ENCODE data around the gene MCM5.
"Not testable (repeated sequence)": the region's sequence is repeated elsewhere in the genome, so short reads cannot be mapped to it uniquely, and the experiment has no call there.

The MCM5 gene

DNA sequence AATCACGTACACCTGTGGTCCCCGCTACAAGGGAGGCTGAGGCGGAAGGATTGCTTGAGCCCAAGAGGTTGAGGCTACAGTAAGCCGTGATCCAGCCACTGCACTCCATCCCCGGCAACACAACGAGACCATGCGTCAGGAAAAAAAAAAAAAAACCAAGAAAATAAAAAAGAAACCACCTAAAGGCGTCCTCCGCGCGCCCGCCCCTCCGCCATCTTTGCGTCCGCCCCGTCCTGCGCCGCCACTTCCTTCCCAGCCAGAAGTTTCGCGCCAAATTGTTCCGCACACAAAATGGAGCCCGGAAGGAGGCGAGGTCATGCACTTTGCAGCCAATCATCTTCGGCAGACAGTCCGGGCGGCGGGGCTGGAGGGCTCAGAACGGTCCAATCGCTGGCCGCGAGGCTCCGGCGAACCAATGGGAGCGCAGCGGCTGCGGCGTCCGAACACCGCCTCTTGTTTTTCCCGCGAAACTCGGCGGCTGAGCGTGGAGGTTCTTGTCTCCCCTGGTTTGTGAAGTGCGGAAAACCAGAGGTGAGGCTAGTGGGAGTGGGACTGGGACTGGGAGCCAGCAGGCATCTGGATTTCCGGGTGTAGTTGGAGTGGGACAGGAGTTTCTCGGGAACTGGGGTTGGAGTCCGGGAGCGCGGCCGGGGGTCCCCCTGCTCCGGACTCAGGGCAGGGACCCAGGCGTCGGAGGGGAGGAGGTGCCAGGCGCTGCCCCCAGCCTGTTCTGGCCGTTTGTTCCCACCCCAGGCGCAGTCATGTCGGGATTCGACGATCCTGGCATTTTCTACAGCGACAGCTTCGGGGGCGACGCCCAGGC, at the start of gene MCM5:
Gene MCM5, plus strand, starts transcription at position 463 of the 823 bp plus-strand sequence. Its CDS starts 299 bp downstream, at position 762.
- DNase-seq: peak; percentile 98

DNA sequence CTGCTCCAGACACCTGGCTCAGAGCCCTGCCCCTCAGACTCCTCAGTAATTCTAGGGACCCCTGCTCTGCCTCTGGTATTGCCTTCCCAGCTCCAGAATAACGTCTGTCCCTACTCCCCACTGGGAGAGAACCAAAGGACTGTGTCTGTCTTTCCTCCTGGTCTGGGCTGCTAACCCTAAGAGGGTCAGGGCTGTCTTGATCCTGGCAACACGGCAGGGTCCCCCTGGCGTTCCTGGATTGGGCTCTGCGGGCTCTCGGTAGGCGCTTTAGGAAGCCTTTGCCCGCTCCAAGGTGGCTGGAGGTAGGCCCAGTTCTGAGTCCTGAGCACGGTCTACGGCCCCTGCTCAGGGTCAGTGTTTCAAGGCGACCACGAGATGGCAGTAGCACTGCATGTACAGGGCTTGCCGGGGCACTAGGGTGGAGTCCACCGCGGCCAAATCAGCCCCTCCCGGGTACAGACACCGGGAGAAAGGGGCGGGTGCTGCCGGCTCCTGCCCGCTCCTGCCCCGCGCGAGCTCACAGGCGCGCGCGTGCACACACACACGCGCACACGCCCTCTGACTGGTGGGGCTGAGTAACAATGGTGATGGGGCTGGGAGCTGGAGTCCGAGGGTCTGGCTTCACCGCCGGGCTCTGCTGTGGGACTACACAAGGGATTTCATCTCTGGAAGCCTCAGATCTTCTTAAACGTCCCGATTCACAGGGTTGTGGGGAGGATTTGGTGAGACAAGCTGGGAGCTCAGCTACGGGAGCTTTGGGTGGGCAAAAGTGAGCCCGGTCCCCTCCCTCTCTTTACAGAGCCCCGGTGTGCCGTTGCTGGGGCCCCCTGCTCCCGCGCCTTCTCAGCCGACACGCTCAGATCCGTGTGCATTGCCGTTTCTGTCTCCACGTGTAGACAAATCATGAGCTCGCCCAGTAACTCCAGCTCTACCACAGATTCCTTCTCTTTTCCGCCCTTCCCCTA, 49.1 kb upstream of the MCM5 start:
- peak; percentile 89 for DNase-seq

- DNase-seq: peak; percentile 41
Observed at GRCh38 chr22:35352214-35353111, 47.5 kb upstream of the MCM5 start.

DNA sequence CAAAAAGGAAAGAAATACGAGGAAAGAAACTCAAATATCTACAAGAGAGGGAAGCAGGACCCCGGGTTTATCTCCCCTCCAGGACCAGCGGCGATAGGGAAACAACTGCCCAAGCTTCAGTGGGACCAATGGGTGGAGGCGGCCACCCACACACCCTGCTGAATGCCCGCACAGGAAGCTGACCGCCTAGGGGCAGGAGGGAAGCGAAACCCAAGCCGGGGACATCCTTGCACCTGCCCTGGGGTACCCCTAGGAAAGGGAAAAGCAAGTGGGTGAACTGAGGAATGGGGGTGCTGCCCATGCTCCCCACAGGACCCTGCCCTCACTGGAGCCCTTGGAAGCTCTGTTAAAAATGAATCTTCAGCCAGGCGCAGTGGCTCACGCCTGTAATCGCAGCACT, 46.6 kb upstream of the MCM5 start:
- DNase-seq: no peak

- DNase-seq: no peak
Observed at GRCh38 chr22:35354068-35354467, 45.9 kb upstream of the MCM5 start.

DNA sequence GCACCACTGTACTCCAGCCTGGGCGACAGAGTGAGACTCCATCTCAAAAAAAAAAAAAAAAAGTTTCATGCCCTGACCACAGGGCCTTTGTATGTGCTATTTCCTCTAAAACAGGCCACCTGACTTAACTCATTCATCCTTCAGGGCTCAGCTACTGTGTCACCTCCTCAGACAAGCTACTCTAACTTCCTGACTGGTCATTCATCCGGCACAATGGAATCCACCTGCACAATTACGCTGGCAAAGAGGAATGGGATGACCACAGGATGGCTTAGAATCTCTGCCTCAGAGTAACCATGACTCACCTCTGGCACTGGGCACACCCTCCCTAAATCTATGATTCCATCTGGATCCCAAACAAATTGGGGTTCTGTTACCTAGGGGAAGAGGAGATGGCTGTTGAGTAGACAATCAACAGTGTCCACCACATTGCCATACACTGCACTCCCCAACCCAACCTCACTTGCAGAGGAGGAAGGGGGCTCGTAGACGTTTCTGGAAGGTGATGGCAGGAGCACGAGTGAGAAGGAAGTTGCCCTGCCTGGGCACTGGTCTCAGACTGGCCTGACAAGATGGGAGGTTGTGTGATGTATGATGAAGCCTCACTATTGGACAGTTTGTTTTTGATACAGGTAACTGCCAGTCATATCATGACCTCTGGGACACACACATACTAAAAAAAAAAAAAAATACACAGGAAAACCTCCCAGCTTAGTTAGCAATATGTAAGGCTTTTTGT, 41.9 kb upstream of the MCM5 start:
- no peak for DNase-seq

DNA sequence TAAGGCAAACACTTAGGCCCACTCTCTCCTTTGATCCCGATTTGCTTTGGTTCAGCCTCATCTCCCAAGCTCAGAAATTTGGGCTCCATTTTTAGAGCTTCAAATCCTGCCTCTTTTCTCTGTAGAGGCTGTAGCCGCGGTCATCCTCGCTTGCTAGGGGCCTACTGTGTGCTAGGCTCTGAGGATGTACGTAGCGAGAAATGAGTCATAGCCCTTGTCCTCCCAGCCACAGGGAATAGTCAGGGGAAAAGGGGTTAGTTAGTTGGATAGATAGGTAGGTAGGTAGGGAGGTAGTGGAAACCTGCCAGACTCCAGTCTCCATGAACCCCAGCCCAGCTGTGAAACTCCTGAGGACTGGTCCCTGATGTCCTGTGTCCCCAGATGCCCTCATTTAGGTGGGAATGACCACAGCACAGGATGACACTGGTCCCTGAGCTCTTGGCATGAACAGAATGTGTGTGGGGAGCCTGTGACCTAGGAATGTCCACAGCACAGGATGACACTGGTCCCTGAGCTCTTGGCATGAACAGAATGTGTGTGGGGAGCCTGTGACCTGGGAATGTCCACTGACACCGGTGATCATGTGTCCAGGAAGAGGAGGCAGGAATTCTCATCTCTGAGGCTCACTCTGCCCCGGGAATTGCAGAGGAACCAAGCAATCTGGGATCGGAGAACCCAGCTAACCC, 40.4 kb upstream of the MCM5 start:
- DNase-seq: no peak

DNA sequence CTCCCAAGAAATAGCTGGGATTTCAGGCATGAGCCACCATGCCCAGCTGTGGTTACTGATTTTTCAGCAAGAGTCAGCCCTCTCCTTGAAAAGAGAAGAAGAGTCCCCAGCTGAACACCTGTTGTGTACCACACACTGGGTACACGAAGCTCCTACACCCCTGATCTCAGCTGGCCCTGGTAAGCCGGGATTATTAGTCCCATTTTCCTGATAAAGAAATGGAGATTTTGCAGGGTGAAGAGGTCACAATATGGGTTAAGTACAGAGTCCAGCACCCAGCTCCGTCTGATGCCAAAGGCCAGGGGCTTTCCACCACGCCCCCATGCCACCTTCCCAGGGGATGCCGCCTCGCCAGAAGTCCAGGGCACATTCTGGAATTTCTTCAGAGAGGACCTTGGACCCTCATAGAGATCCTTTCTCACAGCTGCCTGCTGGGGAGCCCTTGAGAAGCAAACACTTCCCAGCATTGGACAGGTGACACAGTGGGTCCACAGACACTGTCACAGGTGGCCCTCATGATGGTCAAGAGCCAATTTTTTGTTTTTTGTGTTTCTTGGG, 38.9 kb upstream of the MCM5 start:
- DNase-seq: no peak

- no peak for DNase-seq
Observed at GRCh38 chr22:35363566-35364086, 36.3 kb upstream of the MCM5 start.

DNA sequence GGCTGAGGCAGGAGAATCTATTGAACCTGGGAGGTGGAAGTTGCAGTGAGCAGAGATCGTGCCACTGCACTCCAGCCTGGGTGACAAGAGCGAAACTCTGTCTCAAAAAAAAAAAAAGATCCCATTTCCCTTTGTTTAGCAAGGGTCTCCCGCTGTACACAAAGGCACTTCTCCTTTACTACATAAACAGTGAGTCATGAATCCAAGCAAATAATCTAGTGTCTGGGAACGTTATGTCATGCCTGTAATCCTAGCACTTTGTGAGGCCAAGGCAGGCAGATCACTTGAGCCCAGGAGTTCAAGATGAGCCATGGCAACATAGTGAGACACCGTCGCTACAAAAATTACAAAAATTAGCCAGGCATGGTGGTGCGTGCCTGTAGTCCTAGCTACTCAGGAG, 35.7 kb upstream of the MCM5 start:
- not testable (repeated sequence) for DNase-seq

DNA sequence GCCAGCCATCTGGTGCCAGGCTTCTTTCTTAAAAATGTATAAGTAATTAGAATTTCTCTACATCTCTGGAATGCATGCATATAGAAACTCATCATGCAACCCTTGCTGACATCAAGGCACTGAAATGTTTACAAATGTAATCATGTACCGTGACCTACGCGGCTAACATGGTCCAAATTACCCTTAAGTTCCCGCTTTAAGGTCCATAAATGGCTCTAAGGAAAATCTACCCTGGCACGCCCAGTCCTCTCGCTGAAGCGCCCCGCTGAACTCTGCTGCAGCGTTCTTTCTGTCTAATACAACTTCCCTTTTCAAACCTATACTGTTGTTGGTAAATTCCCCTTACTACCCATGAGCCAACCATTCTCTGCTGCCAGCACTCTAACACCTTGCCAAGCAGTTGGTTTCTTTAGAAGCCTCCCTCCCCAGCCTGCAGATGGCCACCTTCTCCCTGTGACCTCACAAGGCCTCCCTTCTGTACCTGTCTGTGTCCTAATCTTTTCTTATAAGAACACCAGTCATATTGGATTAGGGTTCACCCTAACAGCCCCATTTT, 32.5 kb upstream of the MCM5 start:
- peak; percentile 7 for DNase-seq

- DNase-seq: no peak
Observed at GRCh38 chr22:35368386-35368785, 31.6 kb upstream of the MCM5 start.

DNA sequence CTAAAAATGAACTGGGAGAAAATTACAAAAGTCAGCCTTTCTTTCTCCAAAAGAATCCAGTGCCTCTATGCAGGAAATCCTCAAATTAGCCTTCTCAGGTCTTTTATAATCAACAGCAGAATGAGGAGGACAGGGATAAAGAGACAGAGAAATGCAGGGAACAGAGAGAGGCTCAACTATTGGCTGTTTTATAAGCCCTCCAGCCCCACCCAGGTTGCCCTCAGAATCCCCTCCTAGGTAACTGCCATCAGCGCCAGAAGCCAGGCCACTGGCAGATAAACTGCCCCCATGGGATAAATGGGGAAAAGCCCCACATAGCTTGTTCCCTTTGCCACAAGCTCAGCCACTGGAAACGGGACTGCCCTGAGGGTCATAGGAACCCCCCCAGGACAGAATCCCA, 29.9 kb upstream of the MCM5 start:
- no peak for DNase-seq

- DNase-seq: no peak
Observed at GRCh38 chr22:35373781-35374180, 26.2 kb upstream of the MCM5 start.

DNA sequence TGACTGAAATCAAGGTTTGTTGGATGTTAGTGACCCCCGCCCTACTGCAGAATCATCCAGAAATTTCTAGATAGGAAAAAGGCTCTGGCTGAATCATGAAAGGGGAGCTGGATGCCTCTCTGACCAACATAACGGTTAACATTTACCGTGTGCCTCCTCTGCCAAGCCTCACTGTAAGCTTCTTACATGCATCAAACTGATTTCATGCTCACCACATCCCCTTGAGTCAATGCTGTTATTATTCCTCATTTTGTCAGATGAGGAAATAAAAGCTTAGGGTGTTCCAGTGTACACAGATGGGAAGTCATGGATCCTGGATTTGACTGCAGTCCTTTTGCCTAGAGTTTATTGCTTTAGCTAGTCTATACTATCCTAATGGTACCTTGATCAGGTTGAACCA, 24.9 kb upstream of the MCM5 start:
- DNase-seq: no peak

- DNase-seq: no peak
Observed at GRCh38 chr22:35375526-35375925, 24.4 kb upstream of the MCM5 start.

DNA sequence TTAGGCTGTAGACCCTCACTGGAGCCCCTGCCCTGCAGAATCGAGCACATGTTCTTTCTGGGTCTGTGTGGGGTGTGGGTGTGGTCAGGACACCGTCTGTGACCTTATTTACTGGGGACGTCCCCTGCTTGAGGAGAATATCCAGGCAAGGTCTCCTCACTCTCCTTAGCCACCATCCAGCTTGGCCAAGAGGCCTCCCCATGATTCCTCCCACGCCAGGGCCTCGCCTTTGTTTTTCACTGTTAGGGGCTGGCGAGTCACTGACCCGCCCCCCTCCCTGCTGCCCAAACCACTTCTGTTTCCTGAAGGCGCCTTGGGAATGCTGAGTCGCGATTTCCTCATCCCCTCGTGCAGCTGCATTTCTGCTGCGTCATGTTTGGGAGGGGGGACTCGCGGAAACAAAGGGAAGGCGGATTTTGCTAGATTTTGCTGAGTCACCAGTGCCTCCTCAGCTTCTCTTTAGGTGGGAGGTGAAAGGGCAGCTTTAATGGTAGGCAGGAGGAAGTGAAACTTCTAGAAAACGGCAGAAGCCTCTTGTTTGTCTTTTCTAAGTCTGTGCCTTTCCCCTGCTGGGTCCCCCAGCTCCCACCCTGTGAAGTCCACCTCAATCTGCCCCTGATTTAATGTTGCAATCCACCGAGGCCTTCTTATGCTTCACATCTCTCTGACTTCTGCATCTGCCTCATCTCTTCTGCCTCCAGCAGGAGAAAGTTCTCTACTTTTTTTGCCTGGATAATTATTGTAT, 23.0 kb upstream of the MCM5 start:
- peak; percentile 58 for DNase-seq

DNA sequence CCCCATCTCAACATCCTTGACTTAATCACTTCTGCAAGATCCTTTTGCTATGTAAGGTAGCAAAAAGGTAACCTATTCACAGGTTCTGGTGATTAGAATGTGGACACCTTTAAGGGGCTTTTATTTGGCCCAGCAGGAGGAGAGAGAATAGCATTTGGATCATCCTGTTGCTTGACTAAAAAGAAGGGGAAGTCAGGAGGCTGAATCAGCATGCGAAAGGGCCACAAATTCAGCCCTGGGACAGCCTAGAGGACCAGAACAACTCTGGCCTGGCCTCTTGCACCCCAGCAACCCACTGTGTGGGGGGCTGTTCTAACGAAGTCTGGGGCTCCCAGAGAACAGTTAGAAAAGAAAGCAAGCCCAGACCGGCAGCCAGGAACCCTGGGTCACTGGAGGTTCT, 22.2 kb upstream of the MCM5 start:
- no peak for DNase-seq

DNA sequence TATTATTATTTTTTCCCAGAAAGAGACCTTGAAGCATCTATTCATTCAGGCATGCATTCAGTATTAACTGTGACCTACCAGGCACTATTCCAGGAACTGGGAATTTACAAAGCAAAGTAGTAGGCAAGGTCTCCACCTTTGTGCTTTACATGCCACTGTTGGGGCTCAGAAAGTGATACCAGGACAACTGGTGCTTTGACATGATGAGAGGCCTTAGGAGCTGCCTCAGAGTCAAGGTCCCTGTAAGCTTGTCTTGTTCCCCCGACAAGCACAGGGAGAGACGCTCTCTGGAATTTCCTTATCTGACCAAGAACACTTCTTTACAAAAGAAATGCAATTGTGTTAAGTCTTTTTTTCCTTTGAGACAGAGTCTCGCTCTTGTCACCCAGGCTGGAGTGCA, 21.3 kb upstream of the MCM5 start:
- no peak for DNase-seq
